HG02970 (cell line): ENCODE measurements around the gene LPAR3.

Experiments
- ATAC-seq: cut with Tn5 transposase; IDR thresholded peaks from one replicate; pipeline ENCODE4 v1.9.1; 2021; ENCODE audit warnings: mild to moderate bottlenecking, moderate library complexity, moderate number of reproducible peaks; ENCODE audit not compliant: unreplicated experiment, low FRiP score

The LPAR3 gene

GRCh38 chr1:84859866-84860265, 33.1 kb downstream of the LPAR3 start:
- ATAC-seq: no peak

- ATAC-seq: no peak
Observed at GRCh38 chr1:84857906-84858305, 35.1 kb downstream of the LPAR3 start.

GRCh38 chr1:84856726-84857270, 36.2 kb downstream of the LPAR3 start:
- ATAC-seq: no peak

GRCh38 chr1:84855691-84856630, 37.0 kb downstream of the LPAR3 start:
- no peak for ATAC-seq

GRCh38 chr1:84855168-84855567, 37.8 kb downstream of the LPAR3 start:
- no peak for ATAC-seq

DNA sequence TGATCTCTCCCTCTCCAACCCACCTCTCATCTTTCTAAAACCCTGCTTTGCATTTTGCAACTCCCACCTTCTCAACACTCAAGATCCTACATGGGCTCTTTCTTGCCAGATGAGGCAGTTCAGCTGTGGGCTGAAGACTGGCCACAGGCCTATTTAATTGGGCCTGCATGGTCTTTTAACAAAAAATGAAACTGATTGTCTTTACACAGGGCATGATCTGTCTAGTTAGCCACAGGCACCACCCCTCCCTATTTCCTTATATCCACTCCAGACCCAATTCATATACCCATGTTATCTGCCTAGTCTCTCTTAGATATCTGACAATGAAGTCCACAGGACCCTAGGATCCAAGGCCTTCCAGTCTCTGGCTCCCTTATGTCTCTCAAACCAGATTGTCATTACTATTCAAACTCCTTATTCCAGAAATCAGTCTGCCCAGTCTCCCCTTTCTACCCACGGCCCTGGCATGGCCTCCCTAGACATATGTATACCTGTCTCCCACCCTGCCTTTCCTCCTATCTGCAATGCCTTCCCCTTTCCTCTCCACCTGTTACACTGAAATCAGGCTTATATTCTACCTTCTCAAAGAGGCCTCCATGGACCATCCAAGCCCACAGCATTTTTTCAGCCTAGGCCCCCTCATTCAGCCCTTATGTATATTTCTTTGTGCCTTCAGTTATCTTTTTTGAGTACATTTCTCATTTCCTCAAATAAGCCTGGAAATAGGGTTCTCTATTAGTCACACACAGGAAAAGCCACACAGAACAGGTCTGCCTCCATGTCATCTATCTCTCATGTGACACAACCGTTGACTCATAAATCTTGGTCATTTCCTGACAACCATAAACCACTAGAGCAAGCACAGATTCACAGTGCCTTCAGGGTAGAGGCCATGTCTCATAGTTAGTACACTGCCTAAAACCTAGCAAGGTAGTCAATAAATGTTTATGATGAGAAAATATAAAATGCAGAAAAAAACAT, 39.0 kb downstream of the LPAR3 start:
- peak; percentile 86 for ATAC-seq

DNA sequence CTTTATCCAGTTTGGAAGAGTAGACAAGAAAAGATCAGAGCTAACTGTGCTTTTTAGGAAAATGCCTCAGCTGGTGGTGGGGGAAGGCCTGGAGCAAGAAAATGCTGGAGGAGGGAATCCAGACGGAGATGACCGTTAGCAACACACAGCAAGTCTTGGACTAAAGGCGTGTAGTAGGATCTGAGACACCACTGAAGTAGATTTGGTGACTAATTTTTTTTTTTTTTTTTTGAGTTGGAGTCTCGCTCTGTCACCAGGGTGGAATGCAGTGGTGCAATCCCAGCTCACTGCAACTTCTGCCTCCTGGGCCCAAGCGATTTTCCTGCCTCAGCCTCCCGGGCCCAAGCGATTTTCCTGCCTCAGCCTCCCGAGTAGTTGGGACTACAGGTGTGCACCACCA, 41.2 kb downstream of the LPAR3 start:
- no peak for ATAC-seq

DNA sequence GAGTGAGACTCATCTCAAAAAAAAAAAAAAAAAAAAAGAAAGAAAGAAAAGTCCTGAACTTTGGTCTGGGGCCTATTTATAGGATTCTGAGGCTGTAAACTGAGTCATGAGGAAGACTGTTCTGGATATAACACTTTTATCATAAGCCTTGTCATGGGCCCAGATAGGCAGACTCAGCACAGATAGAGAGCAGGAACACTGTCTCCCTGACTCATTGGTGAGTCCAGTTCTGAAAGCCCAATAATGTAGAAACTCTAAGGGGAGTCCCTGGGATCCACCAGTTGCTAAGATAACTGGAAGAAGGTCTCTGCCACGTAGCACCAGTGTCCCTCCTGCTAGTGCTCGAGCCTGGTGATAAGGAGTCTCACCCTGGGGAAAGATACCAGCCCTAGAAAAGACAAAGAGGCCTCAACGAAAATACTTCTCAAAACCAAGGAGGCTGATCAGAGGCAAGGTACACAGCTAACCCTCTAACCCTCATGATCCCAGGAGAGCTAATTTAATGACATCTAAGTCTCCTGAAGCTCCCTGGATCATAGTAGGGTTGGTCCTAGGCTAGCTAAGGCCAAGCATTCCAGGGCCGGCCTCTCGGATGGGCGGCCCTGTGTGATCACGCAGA, 43.5 kb downstream of the LPAR3 start:
- ATAC-seq: no peak

DNA sequence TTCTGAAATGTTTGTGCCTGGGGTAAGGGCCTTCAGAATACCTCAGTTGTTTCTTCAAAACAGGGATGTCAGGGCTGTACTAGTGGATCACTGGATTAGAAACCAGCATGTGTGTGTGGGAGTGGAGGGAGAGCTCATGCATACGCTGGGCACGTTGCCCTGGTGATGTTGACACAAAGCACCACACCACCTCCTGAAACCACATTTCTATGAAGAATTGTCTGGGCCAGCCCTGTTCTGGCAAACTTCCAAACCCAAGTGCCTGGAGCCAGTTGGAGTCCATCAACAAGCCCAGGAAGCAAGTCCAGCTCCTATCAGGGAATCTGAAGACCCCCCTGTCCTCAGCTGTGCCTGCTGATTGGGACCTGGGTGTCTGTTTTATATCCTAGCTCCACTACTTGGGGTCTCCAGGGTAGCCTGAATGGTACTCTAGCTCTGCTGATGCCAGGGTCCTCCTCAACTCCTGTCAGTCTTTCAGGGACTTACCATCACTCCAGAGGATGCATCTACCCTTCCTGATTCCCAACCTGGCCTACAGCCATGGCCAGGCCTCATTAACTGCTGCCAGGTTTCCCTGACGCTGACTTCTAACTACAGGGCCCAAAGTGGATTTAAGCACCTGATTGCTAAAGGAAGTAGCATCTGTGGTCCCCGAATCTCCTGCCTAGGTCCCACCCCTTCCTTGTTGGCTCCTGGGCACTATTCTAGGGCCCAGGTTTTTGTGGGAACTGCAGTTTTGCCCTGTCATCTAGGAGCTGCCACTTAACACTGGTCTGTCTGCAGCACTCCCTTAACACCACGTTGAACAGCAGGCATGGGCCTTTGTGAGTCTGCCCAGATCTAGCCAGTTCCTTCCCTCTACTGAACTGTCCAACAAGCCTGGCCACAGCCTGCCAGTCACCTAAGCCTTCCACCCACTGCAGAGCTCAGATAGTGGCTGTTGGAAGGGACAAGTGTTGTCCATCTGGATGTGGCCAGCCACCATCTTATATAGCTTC, 45.5 kb downstream of the LPAR3 start:
- no peak for ATAC-seq

GRCh38 chr1:84846387-84846786, 46.6 kb downstream of the LPAR3 start:
- no peak for ATAC-seq

DNA sequence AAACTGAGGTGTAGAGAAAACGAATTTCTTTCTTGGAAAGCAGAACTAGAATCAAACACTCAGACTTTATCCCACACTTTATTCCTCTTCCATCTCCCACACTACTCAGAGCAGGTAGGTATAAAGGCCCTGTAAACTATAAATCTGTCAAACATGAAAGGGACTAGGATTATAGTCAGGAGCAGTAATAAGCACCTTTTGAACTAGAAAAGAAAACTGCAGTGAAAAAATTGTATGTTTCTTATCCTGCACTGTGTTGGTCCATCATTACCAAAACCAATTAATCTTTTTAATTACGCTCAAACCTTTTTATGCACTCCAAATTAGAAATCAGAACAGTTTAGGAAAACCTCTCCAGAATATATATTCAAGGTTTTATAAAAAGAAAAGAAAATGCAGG, 47.6 kb downstream of the LPAR3 start:
- ATAC-seq: no peak

DNA sequence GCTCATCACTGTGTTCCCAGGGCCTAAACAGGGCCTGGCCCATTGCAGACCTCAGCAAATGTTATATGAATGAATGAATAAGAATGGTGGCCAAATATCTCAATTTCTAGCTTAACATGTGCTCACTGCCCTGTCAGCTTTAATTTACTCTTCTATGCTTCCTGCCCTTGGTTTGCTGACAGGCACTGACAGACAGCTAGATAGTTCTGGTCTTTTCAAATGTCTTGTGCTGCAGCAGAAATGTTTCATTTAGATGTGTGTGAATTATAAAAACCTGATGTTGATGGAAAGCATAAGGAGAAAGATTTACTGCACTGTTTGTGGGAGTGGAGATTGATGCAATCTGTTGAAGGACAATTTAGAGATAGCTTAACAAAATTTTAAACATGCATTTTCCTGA, 48.9 kb downstream of the LPAR3 start:
- ATAC-seq: no peak

DNA sequence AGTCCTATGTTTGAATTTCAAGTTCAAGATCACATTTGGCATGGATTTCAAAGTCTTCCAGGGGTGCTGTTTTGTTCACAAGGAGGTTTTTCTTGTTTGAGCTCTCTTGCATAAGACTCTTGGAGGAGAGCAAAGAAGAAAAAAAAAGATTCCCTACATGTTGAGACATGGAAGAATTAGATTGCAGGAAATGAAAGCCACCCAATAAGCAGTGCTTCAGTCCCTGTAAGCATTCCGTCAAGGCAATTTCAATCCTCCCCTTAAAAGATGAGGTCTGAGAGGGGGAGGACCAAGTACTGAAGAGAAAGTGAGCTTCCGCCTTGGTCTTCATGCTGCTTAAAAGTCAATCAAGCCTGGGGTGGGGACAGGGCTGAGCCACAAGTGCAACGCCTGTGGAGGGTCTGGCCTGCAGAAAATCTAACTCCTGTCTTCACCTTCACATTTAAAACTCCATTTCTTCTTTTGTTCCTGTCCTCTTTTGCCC, 50.2 kb downstream of the LPAR3 start:
- ATAC-seq: no peak

DNA sequence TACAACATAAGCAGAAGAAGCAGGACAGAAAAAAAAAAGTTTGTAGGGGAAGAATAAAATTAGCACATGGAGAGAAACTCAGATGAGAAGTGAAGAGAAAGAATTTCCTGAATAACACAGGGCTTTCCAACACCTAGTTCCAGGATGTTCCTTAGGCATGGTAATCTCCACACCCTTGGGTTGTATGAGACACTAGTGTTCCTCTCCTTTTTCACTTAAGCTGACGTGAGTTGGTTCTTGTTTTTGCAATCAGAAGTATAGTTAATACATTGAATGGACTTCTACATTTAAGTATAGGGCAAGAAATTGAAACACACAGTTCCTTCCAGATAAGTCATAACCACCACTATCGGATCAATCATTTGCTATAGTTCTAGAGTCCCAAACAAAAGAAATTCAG, 51.0 kb downstream of the LPAR3 start:
- ATAC-seq: no peak

GRCh38 chr1:84840346-84840745, 52.7 kb downstream of the LPAR3 start:
- ATAC-seq: no peak

DNA sequence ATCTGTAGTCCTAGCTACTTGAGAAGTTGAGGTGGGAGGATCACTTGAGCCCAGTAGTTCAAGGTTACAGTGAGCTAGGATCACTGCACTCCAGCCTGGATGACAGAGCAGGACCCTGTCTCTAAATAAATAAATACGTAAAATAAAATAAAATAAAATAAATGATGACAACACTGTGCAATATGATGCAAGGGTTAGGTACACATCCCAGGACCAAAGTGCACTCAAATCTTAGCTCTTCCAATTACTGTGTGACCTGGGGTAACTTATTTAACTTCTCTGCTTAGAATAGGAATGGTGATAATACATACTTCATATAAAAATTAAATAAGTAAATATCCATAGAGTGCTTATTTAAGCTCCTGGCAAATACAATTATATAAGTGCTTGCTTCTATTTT, 53.5 kb downstream of the LPAR3 start:
- ATAC-seq: no peak

- ATAC-seq: no peak
Observed at GRCh38 chr1:84836145-84836544, 56.9 kb downstream of the LPAR3 start.

- ATAC-seq: no peak
Observed at GRCh38 chr1:84835169-84835568, 57.8 kb downstream of the LPAR3 start.

- no peak for ATAC-seq
Observed at GRCh38 chr1:84834419-84835064, 58.5 kb downstream of the LPAR3 start.
